NCI-H1105 (cell line): ENCODE measurements around the gene COG5.

ENCODE experiments used
- DNase-seq: peaks from one replicate; lab custom pipeline; 2025; lab: John Stamatoyannopoulos, UW

COG5 gene

DNA sequence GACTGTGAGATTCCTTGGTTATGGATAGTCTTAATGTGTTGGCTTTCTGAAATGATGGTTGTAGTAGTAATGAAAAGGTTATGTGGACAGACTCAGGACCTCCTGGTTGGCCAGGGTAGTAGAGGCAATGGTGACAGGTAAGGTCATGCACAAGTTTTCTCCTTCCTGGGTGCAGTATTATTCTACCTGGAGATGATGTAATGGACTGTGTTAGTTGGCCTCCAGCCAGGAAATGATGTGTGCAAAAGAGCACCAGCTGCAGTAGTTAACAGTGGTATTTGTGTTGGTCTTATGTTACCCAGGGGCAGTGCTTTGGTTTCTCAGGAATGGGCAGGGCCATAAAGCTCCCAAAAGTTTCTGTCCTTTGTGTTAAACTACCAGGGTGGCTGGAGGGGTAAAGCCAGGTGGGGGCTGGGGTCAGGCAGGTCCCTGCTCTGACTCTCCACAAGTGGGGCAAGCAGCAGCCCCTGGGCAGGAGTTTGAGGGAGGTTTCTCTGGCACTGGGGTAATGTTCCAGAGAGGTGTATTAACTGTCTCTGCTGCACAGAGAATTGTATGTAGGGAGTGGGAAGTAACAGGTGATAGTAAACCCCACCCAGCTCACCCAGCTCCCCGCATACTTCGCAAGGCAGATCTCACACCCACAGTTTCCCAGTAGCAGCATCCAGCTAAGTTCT, 57.6 kb downstream of the COG5 start:
- DNase-seq: peak; percentile 82

- no peak for DNase-seq
Observed at GRCh38 chr7:107505362-107505761, 58.4 kb downstream of the COG5 start.

DNA sequence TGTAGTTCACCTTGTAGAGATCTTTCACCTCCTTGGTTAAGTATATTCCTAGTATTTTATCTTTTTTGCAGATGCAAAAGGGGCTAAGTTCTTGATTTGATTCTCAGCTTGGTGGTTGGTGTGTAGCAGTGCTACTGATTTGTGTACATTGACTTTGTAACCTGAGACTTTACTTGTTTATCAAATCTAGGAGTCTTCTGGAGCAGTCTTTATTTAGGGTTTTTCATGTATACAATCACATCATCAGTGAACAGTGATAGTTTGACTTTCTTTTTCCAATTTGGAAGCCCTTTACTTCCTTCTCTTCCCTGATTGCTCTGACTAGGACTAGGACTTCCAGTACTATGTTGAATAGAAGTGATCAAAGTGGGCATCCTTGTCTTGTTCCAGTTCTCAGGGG, 60.0 kb downstream of the COG5 start:
- DNase-seq: no peak

DNA sequence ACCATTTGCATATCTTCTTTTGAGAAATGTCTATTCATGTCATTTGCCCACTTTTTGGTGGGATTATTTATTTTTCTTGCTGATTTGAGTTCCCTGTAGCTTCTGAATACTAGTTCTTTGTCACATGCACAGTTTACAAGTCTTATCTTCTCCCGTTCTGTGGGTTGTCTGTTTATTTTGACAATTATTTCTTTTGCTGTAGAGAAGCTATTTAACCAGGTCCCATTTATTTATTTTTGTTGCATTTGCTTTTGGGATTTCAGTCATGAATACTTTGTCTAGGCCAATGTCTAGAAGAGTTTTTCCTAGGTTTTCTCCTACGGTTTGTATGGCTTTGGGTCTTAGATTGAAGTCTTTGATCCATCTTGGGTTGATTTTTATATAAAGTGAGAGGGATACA, 60.9 kb downstream of the COG5 start:
- no peak for DNase-seq

DNA sequence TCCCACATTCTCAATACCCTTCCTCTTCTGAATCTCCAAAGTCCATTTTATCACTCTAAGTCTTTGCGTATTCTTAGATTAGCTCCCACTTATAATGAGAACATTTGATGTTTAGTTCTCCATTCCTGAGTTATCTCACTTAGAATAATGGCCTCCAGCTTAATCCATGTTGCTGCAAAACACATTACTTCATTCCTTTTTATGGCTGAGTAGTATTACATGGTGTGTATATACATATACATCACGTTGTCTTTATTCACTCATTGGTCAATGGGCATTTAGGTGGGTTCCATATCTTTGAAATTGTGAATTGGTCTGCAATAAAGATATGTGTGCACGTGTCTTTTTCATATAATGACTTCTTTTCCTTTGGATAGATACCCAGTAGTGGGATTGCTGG, 61.6 kb downstream of the COG5 start:
- DNase-seq: no peak

GRCh38 chr7:107501593-107501992, 62.1 kb downstream of the COG5 start:
- DNase-seq: peak; percentile 13

DNA sequence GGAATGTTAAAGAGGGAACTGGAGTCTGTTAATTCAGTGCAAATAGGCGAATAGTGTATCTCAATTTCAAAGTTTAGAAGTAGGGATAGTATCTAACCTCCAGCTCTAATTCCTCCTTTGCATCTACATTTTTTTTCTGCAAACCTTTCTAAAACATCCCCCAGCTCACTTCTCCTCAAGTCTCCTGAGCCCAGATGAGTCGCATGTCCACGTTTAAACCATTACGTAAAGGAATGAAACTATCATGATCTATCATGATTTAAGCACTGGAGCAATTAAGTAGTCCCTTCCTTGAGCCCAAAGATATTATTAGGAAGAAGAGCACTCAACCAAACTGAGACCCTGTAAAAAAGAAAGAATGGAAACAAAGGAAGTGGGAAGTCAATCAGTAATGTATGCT, 64.0 kb downstream of the COG5 start:
- no peak for DNase-seq

DNA sequence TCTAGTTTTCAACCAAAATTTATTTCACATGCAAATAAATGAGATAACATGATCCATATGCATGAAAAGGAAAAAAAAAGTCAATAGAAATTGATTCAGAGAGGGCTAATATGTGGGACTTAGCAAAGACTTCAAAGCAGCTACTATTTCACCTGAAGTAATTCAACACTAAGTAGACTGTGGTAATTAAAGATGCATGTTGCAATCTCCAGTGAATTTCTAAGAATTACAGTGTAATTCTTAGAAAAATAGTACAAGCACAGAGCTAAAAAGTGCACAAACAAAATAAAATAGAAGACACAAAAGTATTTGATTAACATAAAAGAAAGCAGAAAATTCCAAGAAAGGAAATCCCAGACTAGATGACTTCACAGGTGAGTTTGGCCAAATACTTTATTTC, 68.2 kb downstream of the COG5 start:
- DNase-seq: no peak

- DNase-seq: no peak
Observed at GRCh38 chr7:107494884-107495283, 68.8 kb downstream of the COG5 start.

DNA sequence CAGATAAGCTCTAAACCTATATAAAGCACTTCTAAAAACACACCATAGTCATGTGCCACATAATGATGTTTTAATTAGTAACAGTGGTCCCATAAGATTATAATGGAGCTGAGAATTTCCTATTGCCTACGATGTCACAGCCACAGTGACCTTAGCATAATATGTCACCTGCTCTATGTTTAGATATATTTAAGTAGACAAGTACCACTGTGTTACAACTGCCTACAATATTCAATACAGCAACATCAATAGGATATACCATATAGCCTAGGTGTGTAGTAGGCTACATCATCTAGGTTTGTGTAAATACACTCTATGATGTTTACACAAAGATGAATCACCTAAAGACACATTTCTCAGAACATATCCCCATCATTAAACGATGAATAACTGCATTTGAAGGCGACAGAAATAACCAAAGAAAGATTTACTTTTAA, 69.4 kb downstream of the COG5 start:
- no peak for DNase-seq

- DNase-seq: no peak
Observed at GRCh38 chr7:107492875-107493274, 70.8 kb downstream of the COG5 start.

GRCh38 chr7:107486041-107486440, 77.7 kb downstream of the COG5 start:
- DNase-seq: no peak

GRCh38 chr7:107482571-107482970, 81.1 kb downstream of the COG5 start:
- no peak for DNase-seq

GRCh38 chr7:107480932-107481331, 82.8 kb downstream of the COG5 start:
- no peak for DNase-seq

DNA sequence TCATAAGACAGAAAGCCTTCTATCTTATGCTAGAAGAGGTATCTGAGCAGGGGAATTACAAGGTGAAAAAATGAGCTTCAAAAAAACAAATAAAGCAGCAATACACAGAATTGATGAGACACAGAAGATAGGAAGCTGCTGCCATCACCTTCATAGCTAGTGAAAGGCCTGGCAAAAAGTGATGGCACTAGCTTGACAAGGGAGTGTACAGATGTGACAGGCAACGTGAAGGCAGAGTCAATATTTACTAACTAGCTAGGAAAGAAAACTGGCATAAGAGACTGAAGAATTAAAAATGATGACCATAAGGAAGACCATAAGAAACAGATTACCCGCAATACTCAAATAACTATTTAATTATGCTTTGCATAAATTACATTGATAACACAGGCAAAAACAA, 84.4 kb downstream of the COG5 start:
- DNase-seq: no peak

DNA sequence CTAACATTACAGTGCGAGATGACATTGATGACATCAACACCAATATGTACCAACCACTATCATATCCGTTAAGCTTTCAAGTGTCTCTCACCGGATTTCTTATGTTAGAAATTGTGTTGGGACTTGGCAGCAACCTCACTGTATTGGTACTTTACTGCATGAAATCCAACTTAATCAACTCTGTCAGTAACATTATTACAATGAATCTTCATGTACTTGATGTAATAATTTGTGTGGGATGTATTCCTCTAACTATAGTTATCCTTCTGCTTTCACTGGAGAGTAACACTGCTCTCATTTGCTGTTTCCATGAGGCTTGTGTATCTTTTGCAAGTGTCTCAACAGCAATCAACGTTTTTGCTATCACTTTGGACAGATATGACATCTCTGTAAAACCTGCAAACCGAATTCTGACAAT, 89.6 kb downstream of the COG5 start:
- no peak for DNase-seq

GRCh38 chr7:107472116-107472515, 91.6 kb downstream of the COG5 start:
- DNase-seq: no peak

- DNase-seq: no peak
Observed at GRCh38 chr7:107471292-107472070, 92.2 kb downstream of the COG5 start.

- DNase-seq: no peak
Observed at GRCh38 chr7:107469929-107470328, 93.8 kb downstream of the COG5 start, which contains the start of gene GPR22. TSS of gene GPR22 (plus strand) at chr7:107470057. CDS start at chr7:107474061, 4,004 bp downstream.

DNA sequence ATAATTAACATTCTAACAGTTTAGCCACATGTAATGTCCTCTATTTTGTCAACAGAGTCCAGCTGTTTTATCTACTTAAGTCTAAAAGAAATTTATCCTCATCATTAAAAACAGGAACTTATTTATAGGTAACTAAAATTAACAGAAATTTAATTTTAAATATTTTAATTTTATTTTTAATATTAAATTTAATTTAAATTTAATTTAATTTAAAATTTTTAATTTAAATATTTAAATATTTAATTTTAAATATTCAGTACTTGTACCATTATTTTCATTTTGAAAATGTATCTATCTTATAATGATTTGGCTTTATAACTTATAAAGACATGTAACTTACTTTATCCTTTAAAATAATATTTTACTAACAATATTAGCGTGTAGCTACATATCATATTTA, 94.9 kb downstream of the COG5 start:
- DNase-seq: no peak

GRCh38 chr7:107467972-107468371, 95.7 kb downstream of the COG5 start:
- DNase-seq: no peak

DNA sequence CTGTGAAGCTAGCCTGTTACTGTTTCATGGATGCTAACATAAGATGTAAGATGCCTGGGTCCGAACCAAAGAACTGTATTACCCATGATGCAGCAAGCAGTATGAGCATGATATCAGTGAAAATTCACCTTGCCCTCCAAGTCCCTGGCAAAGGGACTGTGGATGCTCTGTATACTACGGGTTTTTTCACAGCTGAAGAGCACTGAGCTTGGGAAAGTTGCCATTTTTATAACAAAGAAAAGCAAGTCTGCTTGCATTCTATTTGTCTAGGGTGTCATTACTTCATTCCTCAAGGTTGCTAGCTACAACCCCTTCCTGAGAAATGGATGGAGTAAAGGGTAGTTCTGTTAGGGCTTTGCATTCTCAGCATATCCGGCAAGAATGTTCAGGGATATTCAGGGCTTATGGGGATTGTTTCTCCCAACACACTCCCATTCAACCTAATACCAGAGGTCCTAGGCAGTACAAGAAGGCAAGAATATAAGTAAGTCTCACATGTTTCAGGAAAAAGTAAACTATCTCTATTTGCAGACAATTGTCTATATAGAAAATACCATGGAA, 99.0 kb downstream of the COG5 start:
- DNase-seq: no peak
